ENCODE data around the gene DAP. TPM values are rescaled to one million over a fixed set of nuclear protein-coding genes. Genes with fewer than 3 reads are reported as not detected.
"Not testable (repeated sequence)": the region's sequence is repeated elsewhere in the genome, so short reads cannot be mapped to it uniquely, and the experiment has no call there.

DAP gene
- total RNA-seq, 2 experiments from 2014 or later = 47.8 to 50.2 TPM

DNA sequence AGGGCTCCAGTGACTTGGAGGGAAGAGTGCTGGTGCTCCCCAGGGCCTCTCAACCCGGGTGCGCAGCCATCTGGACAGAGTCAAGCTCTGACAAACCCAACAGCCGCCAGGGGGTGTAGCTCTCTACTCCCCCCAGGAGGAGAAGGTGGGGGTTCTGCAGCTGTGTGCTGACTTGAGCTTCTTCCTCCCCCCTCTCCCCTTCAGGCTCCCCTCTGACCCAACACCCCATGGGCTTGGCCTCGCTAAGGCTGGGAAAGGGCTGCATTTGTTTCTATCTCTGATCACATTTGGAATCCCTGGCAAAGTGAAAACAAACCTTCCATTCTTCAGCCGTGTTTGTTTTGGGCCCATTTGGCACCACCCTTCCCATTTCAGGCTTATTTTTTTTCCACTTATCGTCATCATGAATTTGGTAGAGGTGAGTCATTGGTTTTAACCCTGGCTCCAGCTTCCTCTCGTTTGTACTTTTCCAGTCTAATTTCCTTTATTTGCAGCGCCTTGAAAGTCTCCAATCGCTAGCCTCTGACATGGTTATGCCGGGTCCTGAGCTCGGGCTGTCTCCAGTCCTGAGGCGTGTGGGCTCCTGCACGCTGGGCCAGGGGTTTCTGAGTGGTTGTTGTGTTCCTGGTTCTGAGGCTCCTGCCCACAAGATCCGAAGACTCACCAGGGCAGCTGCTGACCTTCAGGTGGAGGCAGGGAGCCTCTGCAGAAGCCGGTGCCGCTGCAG is 36.1 kb downstream of the DAP start:
- no peak for ATAC-seq (ENCODE audit: low read depth)
- no peak for DNase-seq
- no peaks in the 10 kb centered on the region for H3K27me3 Mint-ChIP-seq
- POLR2A ChIA-PET = no interaction called here
- no peak overlapping the region for H3K27ac Mint-ChIP-seq
- peaks cover 34% of the 10 kb centered on the region for H3K36me3 Mint-ChIP-seq
- H3K9me3 Mint-ChIP-seq = no peaks in the 10 kb centered on the region
- H3K4me1 Mint-ChIP-seq = peaks cover 12% of the 10 kb centered on the region
- H3K4me3 Mint-ChIP-seq = no peak overlapping the region

- peaks cover 12% of the 10 kb centered on the region for H3K4me1 Mint-ChIP-seq
- no peak overlapping the region for H3K4me3 Mint-ChIP-seq
- POLR2A ChIA-PET = no interaction called here
- ATAC-seq (ENCODE audit: low read depth) (no peak), DNase-seq (no peak)
- peaks cover 29% of the 10 kb centered on the region for H3K36me3 Mint-ChIP-seq
- no peaks in the 10 kb centered on the region for H3K9me3 Mint-ChIP-seq
- H3K27ac Mint-ChIP-seq = no peak overlapping the region
- H3K27me3 Mint-ChIP-seq = no peaks in the 10 kb centered on the region
Measured at GRCh38 chr5:10723514-10723913, 37.5 kb downstream of the DAP start.

GRCh38 chr5:10720766-10721165 is 40.3 kb downstream of the DAP start:
- ATAC-seq (ENCODE audit: low read depth); H3K27me3 Mint-ChIP-seq; H3K9me3 Mint-ChIP-seq; DNase-seq; H3K27ac Mint-ChIP-seq; H3K4me1 Mint-ChIP-seq; H3K4me3 Mint-ChIP-seq; POLR2A ChIA-PET: not testable (repeated sequence)
- peaks cover 24% of the 10 kb centered on the region for H3K36me3 Mint-ChIP-seq

GRCh38 chr5:10719965-10720364 is 41.1 kb downstream of the DAP start:
- no peak overlapping the region for H3K27ac Mint-ChIP-seq
- H3K36me3 Mint-ChIP-seq = peaks cover 25% of the 10 kb centered on the region
- no peaks in the 10 kb centered on the region for H3K27me3 Mint-ChIP-seq
- POLR2A ChIA-PET = no interaction called here
- H3K4me3 Mint-ChIP-seq = no peak overlapping the region
- no peaks in the 10 kb centered on the region for H3K9me3 Mint-ChIP-seq
- no peak for ATAC-seq (ENCODE audit: low read depth)
- H3K4me1 Mint-ChIP-seq = peaks cover 2% of the 10 kb centered on the region
- no peak for DNase-seq

- H3K27me3 Mint-ChIP-seq; POLR2A ChIA-PET; DNase-seq; H3K4me3 Mint-ChIP-seq; H3K4me1 Mint-ChIP-seq; H3K27ac Mint-ChIP-seq; ATAC-seq (ENCODE audit: low read depth); H3K9me3 Mint-ChIP-seq: not testable (repeated sequence)
- peaks cover 27% of the 10 kb centered on the region for H3K36me3 Mint-ChIP-seq
Measured at GRCh38 chr5:10718617-10719016, 42.4 kb downstream of the DAP start.

DNA sequence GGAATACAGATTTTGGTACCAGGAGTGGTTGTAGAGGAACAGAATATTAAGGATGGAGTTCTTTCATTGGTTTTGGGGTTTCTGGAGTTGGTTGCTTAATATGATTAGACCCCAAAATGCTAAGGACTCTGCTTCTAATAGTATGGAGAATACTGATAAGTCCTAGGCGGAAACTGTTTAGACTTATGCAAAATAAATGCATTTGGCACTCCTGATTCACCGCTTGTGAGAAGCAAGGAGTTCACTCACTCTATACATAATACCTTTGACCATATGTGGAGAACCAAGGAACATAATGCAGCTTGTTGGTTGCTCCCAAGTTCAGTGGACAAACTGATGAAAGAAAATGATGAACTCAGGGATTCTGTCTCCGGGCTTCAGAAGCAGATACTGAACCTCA is 44.2 kb downstream of the DAP start:
- H3K9me3 Mint-ChIP-seq; POLR2A ChIA-PET; H3K27me3 Mint-ChIP-seq; H3K27ac Mint-ChIP-seq; DNase-seq; ATAC-seq (ENCODE audit: low read depth); H3K4me3 Mint-ChIP-seq; H3K4me1 Mint-ChIP-seq: not testable (repeated sequence)
- peaks cover 22% of the 10 kb centered on the region for H3K36me3 Mint-ChIP-seq

GRCh38 chr5:10715605-10716290 is 45.3 kb downstream of the DAP start:
- DNase-seq = no peak
- no peaks in the 10 kb centered on the region for H3K27me3 Mint-ChIP-seq
- H3K36me3 Mint-ChIP-seq = peaks cover 15% of the 10 kb centered on the region
- ATAC-seq (ENCODE audit: low read depth) = no peak
- no peak overlapping the region for H3K27ac Mint-ChIP-seq
- POLR2A ChIA-PET = no interaction called here
- H3K4me3 Mint-ChIP-seq = no peak overlapping the region
- peaks cover 3% of the 10 kb centered on the region for H3K4me1 Mint-ChIP-seq
- no peaks in the 10 kb centered on the region for H3K9me3 Mint-ChIP-seq

- POLR2A ChIA-PET = no interaction called here
- Mint-ChIP-seq H3K4me1 (peaks cover 4% of the 10 kb centered on the region), H3K36me3 (peaks cover 9% of the 10 kb centered on the region), H3K4me3 (no peak overlapping the region), H3K27me3 (no peaks in the 10 kb centered on the region), H3K27ac (no peak overlapping the region), H3K9me3 (no peaks in the 10 kb centered on the region)
- ATAC-seq (ENCODE audit: low read depth) (no peak), DNase-seq (no peak)
Measured at GRCh38 chr5:10712574-10713366, 48.3 kb downstream of the DAP start.

DNA sequence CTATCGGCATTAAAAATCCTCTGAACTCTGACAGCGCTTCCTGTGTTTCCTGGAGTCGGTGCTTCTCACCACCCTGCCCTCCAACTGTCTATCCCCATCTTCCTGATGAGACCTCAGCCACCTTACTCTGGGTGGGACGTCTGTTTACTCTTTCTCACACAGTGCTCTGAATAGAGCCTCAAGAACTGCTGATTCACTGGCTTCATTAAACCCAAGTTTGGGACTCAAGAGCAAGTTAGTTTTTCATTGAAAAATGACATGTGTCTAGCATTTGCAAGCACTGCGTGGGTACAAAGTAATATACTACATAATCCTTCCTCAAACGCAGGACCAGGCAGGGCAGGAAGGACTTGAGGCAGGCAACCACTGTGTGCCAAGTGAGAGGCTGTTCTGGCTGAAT is 49.5 kb downstream of the DAP start:
- no peak for ATAC-seq (ENCODE audit: low read depth)
- H3K9me3 Mint-ChIP-seq = no peaks in the 10 kb centered on the region
- DNase-seq = no peak
- POLR2A ChIA-PET = no interaction called here
- H3K27me3 Mint-ChIP-seq = no peaks in the 10 kb centered on the region
- H3K36me3 Mint-ChIP-seq = peaks cover 9% of the 10 kb centered on the region
- peaks cover 6% of the 10 kb centered on the region for H3K4me1 Mint-ChIP-seq
- H3K27ac Mint-ChIP-seq = no peak overlapping the region
- H3K4me3 Mint-ChIP-seq = no peak overlapping the region

GRCh38 chr5:10710513-10711128 is 50.4 kb downstream of the DAP start:
- DNase-seq = no peak
- peaks cover 8% of the 10 kb centered on the region for H3K4me1 Mint-ChIP-seq
- H3K27me3 Mint-ChIP-seq = no peaks in the 10 kb centered on the region
- POLR2A ChIA-PET = no interaction called here
- H3K4me3 Mint-ChIP-seq = no peak overlapping the region
- H3K36me3 Mint-ChIP-seq = peaks cover 5% of the 10 kb centered on the region
- no peak overlapping the region for H3K27ac Mint-ChIP-seq
- H3K9me3 Mint-ChIP-seq = no peaks in the 10 kb centered on the region
- ATAC-seq (ENCODE audit: low read depth) = no peak

DNA sequence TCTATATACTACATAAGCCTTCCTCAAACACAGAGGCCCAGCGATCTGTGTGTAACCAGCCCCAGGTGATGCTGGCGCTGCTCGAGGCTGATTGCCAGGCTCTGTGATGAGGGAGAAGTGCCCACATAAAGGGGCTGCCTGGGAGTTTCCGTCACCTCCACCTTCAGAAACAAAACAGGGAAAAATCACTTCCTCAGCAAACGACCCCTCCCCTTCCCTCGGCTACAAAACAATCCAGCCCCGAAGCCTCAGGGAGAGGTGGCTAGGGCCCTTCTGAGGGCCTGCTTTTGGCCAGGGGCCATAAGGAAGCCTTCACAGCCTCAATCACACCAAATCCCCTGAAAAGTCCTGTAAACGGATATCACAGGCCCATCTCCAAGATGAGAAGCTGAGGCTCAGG is 51.1 kb downstream of the DAP start:
- DNase-seq = no peak
- Mint-ChIP-seq H3K27ac (no peak overlapping the region), H3K4me1 (peaks cover 15% of the 10 kb centered on the region), H3K4me3 (no peak overlapping the region), H3K9me3 (no peaks in the 10 kb centered on the region), H3K27me3 (no peaks in the 10 kb centered on the region), H3K36me3 (peaks cover 4% of the 10 kb centered on the region)
- no peak for ATAC-seq (ENCODE audit: low read depth)
- POLR2A ChIA-PET = no interaction called here

DNA sequence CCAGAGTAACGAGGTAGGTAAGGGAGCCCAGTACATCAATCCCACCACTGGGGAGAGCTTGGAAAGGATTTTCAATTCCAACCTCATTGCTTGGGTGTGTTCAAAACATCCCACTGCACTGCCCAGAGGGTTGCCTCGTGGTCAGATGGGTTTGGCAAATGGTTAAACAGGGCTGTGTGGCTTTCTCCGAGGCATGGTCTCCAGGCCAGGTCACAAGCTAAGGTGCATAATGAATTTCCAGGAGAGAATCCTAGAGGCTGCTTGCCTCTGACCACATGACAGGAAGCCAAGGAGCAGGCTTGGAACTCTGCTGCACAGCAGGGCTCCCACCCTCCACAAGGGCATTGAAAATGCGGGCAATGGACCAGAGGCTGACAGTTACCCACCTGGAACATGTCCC is 51.6 kb downstream of the DAP start:
- H3K27me3 Mint-ChIP-seq = no peaks in the 10 kb centered on the region
- H3K36me3 Mint-ChIP-seq = peaks cover 4% of the 10 kb centered on the region
- H3K4me1 Mint-ChIP-seq = peaks cover 20% of the 10 kb centered on the region
- POLR2A ChIA-PET = no interaction called here
- H3K9me3 Mint-ChIP-seq = no peaks in the 10 kb centered on the region
- no peak overlapping the region for H3K27ac Mint-ChIP-seq
- DNase-seq (no peak), ATAC-seq (ENCODE audit: low read depth) (no peak)
- no peak overlapping the region for H3K4me3 Mint-ChIP-seq

GRCh38 chr5:10708189-10708944 is 52.7 kb downstream of the DAP start:
- DNase-seq = no peak
- peaks cover 2% of the 10 kb centered on the region for H3K36me3 Mint-ChIP-seq
- POLR2A ChIA-PET = no interaction called here

More at GRCh38 chr5:10708189-10708944, 52.7 kb downstream of the DAP start:
- no peaks in the 10 kb centered on the region for H3K9me3 Mint-ChIP-seq
- H3K27ac Mint-ChIP-seq = peak overlapping the region; percentile 49
- no peaks in the 10 kb centered on the region for H3K27me3 Mint-ChIP-seq
- no peak for ATAC-seq (ENCODE audit: low read depth)
- H3K4me3 Mint-ChIP-seq = no peak overlapping the region
- peaks cover 24% of the 10 kb centered on the region for H3K4me1 Mint-ChIP-seq

All from activated naive CD8-positive, alpha-beta T cell treated with anti-CD3 and anti-CD28 coated beads, Interleukin-2, amount 10 ng/mL, durations not matched to agents 7 days and 5 days (primary cell).